GM23248 (cell line): Measurements from ENCODE around the gene CSHL1. TPM values are rescaled to one million over a fixed set of nuclear protein-coding genes. Genes with fewer than 3 reads are reported as not detected.

Experiments
- DNase-seq: peaks from one replicate; pipeline ENCODE4 v3.0.0-alpha.2; 2015
- H2AFZ ChIP-seq: fragments of 200-600 bp; sonication (generic); 2 replicates; pipeline ENCODE4 v1.6.1; 2016; ENCODE audit warnings: antibody characterized with exemption
- H3F3A ChIP-seq: fragments of 200-600 bp; sonication (generic); 2 replicates; pipeline ENCODE4 v1.6.1; 2016; ENCODE audit warnings: mild to moderate bottlenecking, antibody characterized with exemption, mixed run types; ENCODE audit not compliant: insufficient read depth
- H3K27ac ChIP-seq: fragments of 200-600 bp; sonication (generic); 2 replicates; pipeline ENCODE4 v1.5.1; 2016; ENCODE audit warnings: mild to moderate bottlenecking
- H3K27me3 ChIP-seq: fragments of 200-600 bp; sonication (generic); replicated peaks from 2 replicates; pipeline ENCODE4 v1.6.1; 2016; ENCODE audit warnings: mild to moderate bottlenecking; ENCODE audit not compliant: insufficient read depth
- H3K36me3 ChIP-seq: fragments of 200-600 bp; sonication (generic); 2 replicates; pipeline ENCODE4 v1.6.1; 2016; ENCODE audit warnings: low read depth, mild to moderate bottlenecking
- H3K4me1 ChIP-seq: fragments of 200-600 bp; sonication (generic); 2 replicates; pipeline ENCODE4 v1.6.1; 2016; ENCODE audit warnings: mild to moderate bottlenecking; ENCODE audit not compliant: insufficient read depth
- H3K4me2 ChIP-seq: fragments of 200-600 bp; sonication (generic); one replicate; pipeline ENCODE4 v1.6.1; 2016; ENCODE audit warnings: mild to moderate bottlenecking; ENCODE audit not compliant: unreplicated experiment
- H3K4me3 ChIP-seq: fragments of 200-600 bp; sonication (generic); 2 replicates; pipeline ENCODE4 v1.5.1; 2016; ENCODE audit warnings: mild to moderate bottlenecking
- H3K79me2 ChIP-seq: fragments of 200-600 bp; sonication (generic); 2 replicates; pipeline ENCODE4 v1.6.1; 2016; ENCODE audit warnings: mild to moderate bottlenecking; ENCODE audit not compliant: insufficient read depth
- H3K9ac ChIP-seq: fragments of 200-600 bp; sonication (generic); 2 replicates; pipeline ENCODE4 v1.6.1; 2016; ENCODE audit warnings: mild to moderate bottlenecking
- H3K9me2 ChIP-seq: fragments of 200-600 bp; sonication (generic); 2 replicates; pipeline ENCODE4 v1.6.1; 2016; ENCODE audit warnings: mixed run types, mild to moderate bottlenecking, moderate library complexity; ENCODE audit not compliant: insufficient read depth
- H3K9me3 ChIP-seq: fragments of 200-600 bp; sonication (generic); one replicate; pipeline ENCODE4 v1.6.1; 2017; ENCODE audit warnings: low read depth
- H4K20me1 ChIP-seq: fragments of 200-600 bp; sonication (generic); 2 replicates; pipeline ENCODE4 v1.6.0; 2016; ENCODE audit not compliant: insufficient read depth
- EZH2 ChIP-seq: fragments of 200-600 bp; sonication (generic); IDR thresholded peaks from 2 replicates; pipeline ENCODE4 v1.6.1; 2018; ENCODE audit warnings: antibody characterized with exemption, mild to moderate bottlenecking; ENCODE audit not compliant: insufficient read depth, poor library complexity, severe bottlenecking
- EZH2phosphoT487 ChIP-seq: fragments of 200-600 bp; sonication (generic); IDR thresholded peaks from 2 replicates; pipeline ENCODE4 v1.6.1; 2018; ENCODE audit warnings: antibody characterized with exemption, moderate library complexity, mild to moderate bottlenecking, low read depth; ENCODE audit not compliant: insufficient read depth
- WGBS, 2 experiments: methylation state at CpG; one replicate each; pipeline ENCODE4 v1.1.6; 2015 to 2017; ENCODE audit warnings: low lambda C conversion rate in 2 of 2, low coverage in 1 of 2; ENCODE audit errors: missing lambda C conversion rate in 2 of 2; 5-methylcytosine and 5-hydroxymethylcytosine counted together
- in situ Hi-C: fragments of 300-500 bp; cut with MboI; formaldehyde crosslinking; loops from 2 replicates; pipeline ENCODE4 v1.15.0; 2020
- polyA plus RNA-seq: library from polyadenylated mRNA; unstranded; fragments of >200 nt; fragmentation: Nextera tagmentation; extraction: Ambion mirVana; gene quantifications from 2 replicates; pipeline ENCODE4 v1.2.1, GENCODE V29; 2016
- total RNA-seq: library from RNA; depleted of rRNA; stranded (reverse); fragments of >200 nt; shearing (Covaris generic); gene quantifications from 2 replicates; pipeline ENCODE4 v1.2.3, GENCODE V29; 2014; rRNA removed

The CSHL1 gene
- not detected in 2 replicates for total RNA-seq
- not detected in 2 replicates for polyA plus RNA-seq

GRCh38 chr17:63911041-63911635 lies at the start of gene CSHL1:
Gene CSHL1 (minus strand): TSS chr17:63911258. CDS start chr17:63911196, 62 bp downstream.
- in situ Hi-C loops: loop anchor here (25.0 kb wide), 1 partner anchor 376 kb away; no protein-coding TSS in a partner anchor
- TF ChIP-seq EZH2phosphoT487: no peak
- TF ChIP-seq EZH2: no peak
- Histone ChIP-seq H3K9ac (no peak within 1 kb of the TSS), H3F3A (no peaks in the 10 kb centered on the region), H2AFZ (no peak within 1 kb of the TSS), H3K4me2 (no peak within 1 kb of the TSS), H3K79me2 (no peaks in the 10 kb centered on the region), H3K9me2 (no peaks in the 10 kb centered on the region), H3K9me3 (no peaks in the 10 kb centered on the region), H3K36me3 (no peaks in the 10 kb centered on the region), H3K27ac (no peak within 1 kb of the TSS), H3K27me3 (peaks cover 27% of the 10 kb centered on the region), H3K4me3 (no peak within 1 kb of the TSS), H4K20me1 (no peaks in the 10 kb centered on the region), H3K4me1 (no peaks in the 10 kb centered on the region)
- DNase-seq: no peak
- WGBS, 2 experiments: 40 to 41% methylated on average over 14 to 15 of the region's 15 CpGs

GRCh38 chr17:63960430-63960829 lies 49.4 kb upstream of the CSHL1 start:
- DNase-seq: no peak
- in situ Hi-C loops: no loop called here
- WGBS, 2 experiments: 67 to 78% methylated on average over 7 of the region's 7 CpGs

GRCh38 chr17:63960006-63960405 lies 48.9 kb upstream of the CSHL1 start:
- DNase-seq: no peak
- Histone ChIP-seq H3K27ac (no peak overlapping the region), H3K9me2 (no peaks in the 10 kb centered on the region), H4K20me1 (no peaks in the 10 kb centered on the region), H3K4me2 (no peak overlapping the region), H3K36me3 (no peaks in the 10 kb centered on the region), H3K9ac (no peak overlapping the region), H3K4me1 (no peaks in the 10 kb centered on the region), H3K4me3 (no peak overlapping the region), H3F3A (no peaks in the 10 kb centered on the region), H2AFZ (no peak overlapping the region), H3K79me2 (no peaks in the 10 kb centered on the region), H3K9me3 (no peaks in the 10 kb centered on the region), H3K27me3 (no peaks in the 10 kb centered on the region)
- TF ChIP-seq EZH2 (no peak), EZH2phosphoT487 (no peak)
- 80 to 81% methylated on average over 9 of the region's 9 CpGs for WGBS, 2 experiments
- in situ Hi-C loops: no loop called here

More at GRCh38 chr17:63960430-63960829, 49.4 kb upstream of the CSHL1 start:
- Histone ChIP-seq H3K9ac (no peak overlapping the region), H2AFZ (no peak overlapping the region), H3K79me2 (no peaks in the 10 kb centered on the region), H3K9me3 (no peaks in the 10 kb centered on the region), H4K20me1 (no peaks in the 10 kb centered on the region), H3K27ac (no peak overlapping the region), H3K36me3 (no peaks in the 10 kb centered on the region), H3K4me2 (no peak overlapping the region), H3K9me2 (no peaks in the 10 kb centered on the region), H3K27me3 (no peaks in the 10 kb centered on the region), H3K4me1 (no peaks in the 10 kb centered on the region), H3K4me3 (no peak overlapping the region), H3F3A (no peaks in the 10 kb centered on the region)
- TF ChIP-seq EZH2phosphoT487: no peak
- TF ChIP-seq EZH2: no peak

GRCh38 chr17:63956296-63956920 lies 45.4 kb upstream of the CSHL1 start:
- no peaks in the 10 kb centered on the region for H3K9me2 ChIP-seq
- H3F3A ChIP-seq: no peaks in the 10 kb centered on the region
- H3K4me3 ChIP-seq: no peak overlapping the region
- in situ Hi-C loops: no loop called here
- WGBS, 2 experiments: 85 to 88% methylated on average over 5 of the region's 5 CpGs
- H2AFZ ChIP-seq: no peak overlapping the region
- H3K79me2 ChIP-seq: no peaks in the 10 kb centered on the region
- H3K36me3 ChIP-seq: no peaks in the 10 kb centered on the region
- no peaks in the 10 kb centered on the region for H3K27me3 ChIP-seq
- no peak overlapping the region for H3K9ac ChIP-seq
- no peaks in the 10 kb centered on the region for H3K9me3 ChIP-seq
- H3K4me2 ChIP-seq: no peak overlapping the region
- no peaks in the 10 kb centered on the region for H4K20me1 ChIP-seq
- no peak for TF ChIP-seq EZH2
- TF ChIP-seq EZH2phosphoT487: no peak
- no peaks in the 10 kb centered on the region for H3K4me1 ChIP-seq
- H3K27ac ChIP-seq: no peak overlapping the region
- peak; percentile 68 for DNase-seq
